ENCODE measurements around the gene ABCC6. TPM values are rescaled to one million over a fixed set of nuclear protein-coding genes. Genes with fewer than 3 reads are reported as not detected.

The ABCC6 gene
- total RNA-seq, 4 donors from 2014 or later = 36.2 to 109 (median 49.6) TPM

GRCh38 chr16:16124438-16124837 is 98.9 kb downstream of the ABCC6 start:
- in situ Hi-C loops (cut with MboI; ENCODE audit: low pct_ligation_motif_present in 1 of 4, low pct_unique_long_range_greater_than_20kb in 1 of 4, low sequenced_read_pairs in 3 of 4) (loop anchor here in 3 of 4 donors (10.0 to 25.0 kb wide), 2 partner anchors 250 to 262 kb away; partner anchors contain the start of gene MYH11 (in 1 of the 3)), intact Hi-C loops (cut with DNase I; ENCODE audit: low total_unique reads) (loop anchor here (10.0 kb wide), 2 partner anchors 270 to 350 kb away; partner anchors contain the start of gene MYH11)
- H3K36me3 ChIP-seq = no peaks in the 10 kb centered on the region
- no peaks in the 10 kb centered on the region for H3K9me3 ChIP-seq
- TF ChIP-seq POLR2A (IDR thresholded peaks at IDR 0.05) (no peak), CTCF (IDR thresholded peaks at IDR 0.05) (no peak), EP300 (IDR thresholded peaks at IDR 0.05; ENCODE audit: low read depth) (no peak), POLR2AphosphoS5 (IDR thresholded peaks at IDR 0.05) (no peak)
- no peak for DNase-seq
- no peak overlapping the region for H3K4me3 ChIP-seq
- 90 to 93% methylated on average over 3 to 10 of the region's 10 CpGs for WGBS, 2 donors (ENCODE audit: low coverage in 1 of 2)
- H3K27ac ChIP-seq = peak overlapping the region in 3 of 4 donors; percentile 43 to 52 (median 47)
- peaks cover 0 to 10% (median 2%) of the 10 kb centered on the region in 4 donors for H3K4me1 ChIP-seq
- no peaks in the 10 kb centered on the region for H3K27me3 ChIP-seq

GRCh38 chr16:16122264-16122663 is 101.0 kb downstream of the ABCC6 start:
- TF ChIP-seq POLR2A (IDR thresholded peaks at IDR 0.05) (no peak), POLR2AphosphoS5 (IDR thresholded peaks at IDR 0.05) (no peak), CTCF (IDR thresholded peaks at IDR 0.05) (no peak)
- WGBS, 2 donors (ENCODE audit: low coverage in 1 of 2) = 85% methylated on average over 12 of the region's 12 CpGs; no CpG with 5 or more reads in 1 of the 2 donors
- no peaks in the 10 kb centered on the region for H3K9me3 ChIP-seq
- no peak overlapping the region for H3K4me3 ChIP-seq
- H3K36me3 ChIP-seq = peaks cover 0 to 6% (median 0%) of the 10 kb centered on the region in 4 donors
- intact Hi-C loops (cut with DNase I; ENCODE audit: low total_unique reads) = loop anchor here (10.0 kb wide), 2 partner anchors 267 to 347 kb away; partner anchors contain the start of gene MYH11
- DNase-seq = no peak
- H3K27me3 ChIP-seq = no peaks in the 10 kb centered on the region
- in situ Hi-C loops (cut with MboI; ENCODE audit: low pct_ligation_motif_present in 1 of 4, low pct_unique_long_range_greater_than_20kb in 1 of 4, low sequenced_read_pairs in 3 of 4) = loop anchor here in 3 of 4 donors (10.0 to 25.0 kb wide), 2 partner anchors 247 to 260 kb away; partner anchors contain the start of gene MYH11 (in 1 of the 3)
- H3K4me1 ChIP-seq = peaks cover 0 to 10% (median 2%) of the 10 kb centered on the region in 4 donors
- H3K27ac ChIP-seq = no peak overlapping the region

- intact Hi-C loops (cut with DNase I; ENCODE audit: low total_unique reads) = loop anchor here (10.0 kb wide), 2 partner anchors 266 to 346 kb away; partner anchors contain the start of gene MYH11
- H3K36me3 ChIP-seq = peaks cover 0 to 16% (median 4%) of the 10 kb centered on the region in 4 donors
- in situ Hi-C loops (cut with MboI; ENCODE audit: low pct_ligation_motif_present in 1 of 4, low pct_unique_long_range_greater_than_20kb in 1 of 4, low sequenced_read_pairs in 3 of 4) = loop anchor here in 3 of 4 donors (10.0 to 25.0 kb wide), 2 partner anchors 246 to 259 kb away; partner anchors contain the start of gene MYH11 (in 1 of the 3)
Observed at GRCh38 chr16:16121185-16121727, 102.0 kb downstream of the ABCC6 start.

More at GRCh38 chr16:16121185-16121727, 102.0 kb downstream of the ABCC6 start:
- TF ChIP-seq POLR2A (IDR thresholded peaks at IDR 0.05) = no peak
- no peak for TF ChIP-seq EP300 (IDR thresholded peaks at IDR 0.05; ENCODE audit: low read depth)
- TF ChIP-seq POLR2AphosphoS5 (IDR thresholded peaks at IDR 0.05) = no peak
- no peak for TF ChIP-seq CTCF (IDR thresholded peaks at IDR 0.05)
- DNase-seq = no peak
- Histone ChIP-seq H3K4me3 (no peak overlapping the region), H3K27me3 (no peaks in the 10 kb centered on the region), H3K9me3 (no peaks in the 10 kb centered on the region), H3K4me1 (peaks cover 0 to 10% (median 2%) of the 10 kb centered on the region in 4 donors), H3K27ac (peak overlapping the region; percentile 19 to 63 (median 54))
- WGBS, 2 donors (ENCODE audit: low coverage in 1 of 2) = 70 to 79% methylated on average over 5 to 6 of the region's 6 CpGs
